T follicular helper cell (primary cell): ENCODE measurements around the gene HDDC3.

ENCODE experiments used
- DNase-seq: peaks from one replicate; pipeline ENCODE4 v3.0.0-alpha.2; 2020; ENCODE audit warnings: low read depth

Gene HDDC3

DNA sequence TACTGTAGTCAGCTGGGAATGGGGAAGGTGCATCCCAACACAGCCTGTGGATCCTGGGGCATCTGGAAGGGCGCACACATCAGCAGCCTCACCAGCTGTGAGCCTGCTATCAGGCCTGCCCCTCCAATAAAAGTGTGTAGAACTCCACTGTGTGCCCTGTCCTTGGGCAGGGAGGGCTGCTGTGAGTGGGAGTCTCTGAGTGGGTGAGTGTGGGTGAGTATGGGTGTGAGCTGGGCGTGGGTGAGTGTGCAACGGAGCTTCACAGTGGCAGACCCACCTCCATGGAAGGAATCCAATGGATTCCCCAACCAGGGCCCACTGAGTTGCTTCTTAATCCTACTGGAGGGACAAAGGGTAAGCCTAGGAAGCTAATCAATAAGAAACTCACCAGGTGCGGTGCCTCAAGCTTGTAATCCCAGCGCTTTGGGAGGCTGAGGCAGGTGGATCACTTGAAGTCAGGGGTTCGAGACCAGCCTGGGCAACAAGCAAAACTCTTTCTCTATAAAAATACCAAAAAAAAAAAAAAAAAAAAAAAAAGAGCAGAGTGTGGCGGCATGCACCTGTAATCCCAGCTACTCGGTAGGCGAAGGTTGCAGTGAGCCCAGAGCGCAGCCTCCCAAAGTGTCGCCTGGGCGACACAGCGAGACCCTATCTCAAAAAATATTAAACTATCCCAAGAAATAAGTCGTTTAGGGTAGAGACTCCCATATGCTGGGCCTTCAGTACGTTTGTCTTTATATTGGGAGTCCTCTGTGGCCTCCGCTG lies 21.8 kb upstream of the HDDC3 start:
- DNase-seq: no peak

GRCh38 chr15:90952901-90953677 lies 20.7 kb upstream of the HDDC3 start:
- no peak for DNase-seq

GRCh38 chr15:90950676-90951075 lies 18.3 kb upstream of the HDDC3 start:
- DNase-seq: no peak

GRCh38 chr15:90949979-90950675 lies 17.8 kb upstream of the HDDC3 start:
- no peak for DNase-seq

DNA sequence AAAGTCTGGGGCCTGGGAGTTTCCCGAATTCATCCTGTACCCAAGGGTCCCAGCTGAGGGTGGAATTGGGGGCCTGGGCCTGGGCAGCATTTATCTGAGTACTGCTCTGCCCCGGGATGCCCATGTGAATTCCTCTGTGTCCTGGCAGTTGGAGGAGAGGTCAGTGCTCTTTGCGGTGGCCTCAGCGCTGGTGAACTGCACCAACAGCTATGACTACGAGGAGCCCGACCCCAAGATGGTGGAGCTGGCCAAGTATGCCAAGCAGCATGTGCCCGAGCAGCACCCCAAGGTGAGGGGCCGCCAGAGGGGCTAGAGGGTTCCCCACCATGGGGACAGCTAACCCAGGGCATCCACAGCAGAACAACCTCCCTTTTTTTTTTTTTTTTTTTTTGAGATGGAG lies 16.2 kb upstream of the HDDC3 start:
- DNase-seq: no peak

DNA sequence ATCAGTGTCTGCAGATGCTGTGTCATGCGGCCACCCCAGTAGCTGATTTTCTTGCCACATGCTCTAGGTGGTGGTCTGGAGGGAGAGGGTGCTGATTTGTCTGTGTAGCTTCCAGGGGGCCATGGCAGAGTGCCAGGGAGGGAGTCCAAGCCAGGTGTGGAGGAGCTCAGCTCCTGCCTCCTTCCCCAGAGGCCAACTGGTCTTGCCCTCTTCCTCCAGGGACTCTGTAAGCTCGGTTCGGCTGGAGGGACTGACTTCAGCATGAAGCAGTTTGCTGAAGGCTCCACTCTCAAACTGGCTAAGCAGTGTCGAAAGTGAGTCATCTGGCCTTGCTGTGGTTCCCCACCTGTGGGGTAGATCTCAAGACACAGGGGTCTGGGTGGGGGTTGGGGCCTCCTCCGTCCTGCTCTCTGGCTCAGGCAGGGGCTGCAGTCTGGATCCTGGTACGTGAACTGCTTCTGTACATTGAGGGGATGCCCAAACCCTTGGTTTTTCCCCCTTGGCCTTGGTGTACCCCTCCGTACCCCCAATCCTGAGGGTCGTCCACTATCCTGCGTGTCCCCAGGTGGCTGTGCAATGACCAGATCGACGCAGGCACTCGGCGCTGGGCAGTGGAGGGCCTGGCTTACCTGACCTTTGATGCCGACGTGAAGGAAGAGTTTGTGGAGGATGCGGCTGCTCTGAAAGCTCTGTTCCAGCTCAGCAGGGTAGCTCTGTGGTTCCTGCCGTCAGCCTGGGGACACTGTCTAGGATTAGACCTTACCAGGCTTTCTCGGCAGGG lies 15.4 kb upstream of the HDDC3 start:
- no peak for DNase-seq

- DNase-seq: no peak
Observed at GRCh38 chr15:90946941-90947576, 14.7 kb upstream of the HDDC3 start.

DNA sequence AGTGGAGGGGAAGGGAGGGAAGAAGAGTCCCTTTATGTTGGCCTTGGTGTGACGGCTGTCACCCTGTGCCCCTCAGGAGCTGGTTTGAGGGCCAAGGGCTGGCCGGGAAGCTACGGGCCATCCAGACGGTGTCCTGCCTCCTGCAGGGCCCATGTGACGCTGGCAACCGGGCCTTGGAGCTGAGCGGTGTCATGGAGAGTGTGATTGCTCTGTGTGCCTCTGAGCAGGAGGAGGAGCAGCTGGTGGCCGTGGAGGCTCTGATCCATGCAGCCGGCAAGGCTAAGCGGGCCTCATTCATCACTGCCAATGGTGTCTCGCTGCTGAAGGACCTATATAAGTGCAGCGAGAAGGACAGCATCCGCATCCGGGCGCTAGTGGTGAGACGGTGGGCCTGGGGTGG lies 14.2 kb upstream of the HDDC3 start:
- DNase-seq: no peak

DNA sequence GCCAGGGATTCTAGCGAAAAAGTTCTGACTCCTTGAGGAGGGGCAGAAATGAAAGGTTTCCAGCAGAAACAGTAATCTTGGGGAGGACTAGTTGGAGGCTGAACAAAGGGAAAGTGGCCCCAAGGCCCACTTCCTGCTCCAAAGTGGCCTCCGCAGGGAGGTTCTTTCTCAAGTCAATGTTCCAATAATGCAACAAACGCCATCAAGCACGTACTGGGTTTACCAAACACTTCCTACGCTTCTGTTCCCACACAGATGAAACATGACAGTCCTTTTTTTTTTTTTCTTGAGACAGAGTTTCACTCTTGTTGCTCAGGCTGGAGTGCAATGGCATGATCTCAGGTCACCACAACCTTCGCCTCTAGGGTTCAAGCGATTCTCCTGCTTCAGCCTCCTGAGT lies 12.7 kb upstream of the HDDC3 start:
- no peak for DNase-seq

DNA sequence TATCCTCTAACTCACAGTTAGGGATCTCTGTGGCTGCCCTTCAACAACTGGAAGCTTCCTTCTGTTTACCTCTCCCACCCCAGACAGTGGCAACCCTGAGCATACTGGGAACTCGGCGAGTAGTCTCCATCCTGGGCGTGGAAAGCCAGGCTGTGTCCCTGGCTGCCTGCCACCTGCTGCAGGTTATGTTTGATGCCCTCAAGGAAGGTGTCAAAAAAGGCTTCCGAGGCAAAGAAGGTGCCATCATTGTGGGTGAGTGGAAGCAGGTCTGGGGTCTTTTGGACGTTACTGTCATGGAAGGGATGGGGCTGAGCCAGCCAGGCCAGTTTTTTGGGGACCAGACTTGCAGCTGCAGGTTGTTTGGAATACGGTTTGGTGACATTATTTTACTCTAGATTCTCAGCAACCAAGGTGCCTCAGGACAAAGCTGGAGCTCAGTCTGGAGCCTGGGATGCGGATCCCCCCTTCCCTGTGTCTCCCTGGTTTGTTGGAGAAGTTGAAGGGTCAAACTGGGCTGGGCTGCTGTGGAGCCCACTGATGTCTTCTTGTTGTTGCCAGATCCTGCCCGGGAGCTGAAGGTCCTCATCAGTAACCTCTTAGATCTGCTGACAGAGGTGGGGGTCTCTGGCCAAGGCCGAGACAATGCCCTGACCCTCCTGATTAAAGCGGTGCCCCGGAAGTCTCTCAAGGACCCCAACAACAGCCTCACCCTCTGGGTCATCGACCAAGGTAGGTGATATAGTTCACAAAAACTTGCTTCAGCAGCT lies 10.2 kb upstream of the HDDC3 start:
- no peak for DNase-seq

- no peak for DNase-seq
Observed at GRCh38 chr15:90941038-90941437, 8.7 kb upstream of the HDDC3 start.

DNA sequence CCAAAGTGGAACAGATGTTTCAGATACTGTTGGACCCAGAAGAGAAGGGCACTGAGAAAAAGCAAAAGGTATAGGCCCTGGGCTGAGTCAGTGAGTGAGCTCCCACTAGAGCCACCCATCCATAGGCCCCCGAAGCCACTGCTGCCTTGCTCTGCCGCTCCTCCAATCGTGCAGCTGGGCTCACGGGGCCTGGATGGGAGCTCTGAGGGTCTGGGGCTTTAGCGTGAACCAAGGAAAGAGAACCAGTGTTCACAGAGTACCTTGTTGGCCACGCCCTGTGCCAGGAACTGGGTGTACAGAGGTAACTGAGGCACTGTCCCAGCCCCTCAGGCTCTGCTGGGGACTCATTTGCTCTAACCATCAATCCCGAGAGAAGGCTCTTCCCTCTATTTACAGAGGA lies 7.4 kb upstream of the HDDC3 start:
- DNase-seq: no peak

GRCh38 chr15:90938261-90938660 lies 5.9 kb upstream of the HDDC3 start:
- no peak for DNase-seq

GRCh38 chr15:90936823-90937222 lies 4.5 kb upstream of the HDDC3 start:
- DNase-seq: no peak

DNA sequence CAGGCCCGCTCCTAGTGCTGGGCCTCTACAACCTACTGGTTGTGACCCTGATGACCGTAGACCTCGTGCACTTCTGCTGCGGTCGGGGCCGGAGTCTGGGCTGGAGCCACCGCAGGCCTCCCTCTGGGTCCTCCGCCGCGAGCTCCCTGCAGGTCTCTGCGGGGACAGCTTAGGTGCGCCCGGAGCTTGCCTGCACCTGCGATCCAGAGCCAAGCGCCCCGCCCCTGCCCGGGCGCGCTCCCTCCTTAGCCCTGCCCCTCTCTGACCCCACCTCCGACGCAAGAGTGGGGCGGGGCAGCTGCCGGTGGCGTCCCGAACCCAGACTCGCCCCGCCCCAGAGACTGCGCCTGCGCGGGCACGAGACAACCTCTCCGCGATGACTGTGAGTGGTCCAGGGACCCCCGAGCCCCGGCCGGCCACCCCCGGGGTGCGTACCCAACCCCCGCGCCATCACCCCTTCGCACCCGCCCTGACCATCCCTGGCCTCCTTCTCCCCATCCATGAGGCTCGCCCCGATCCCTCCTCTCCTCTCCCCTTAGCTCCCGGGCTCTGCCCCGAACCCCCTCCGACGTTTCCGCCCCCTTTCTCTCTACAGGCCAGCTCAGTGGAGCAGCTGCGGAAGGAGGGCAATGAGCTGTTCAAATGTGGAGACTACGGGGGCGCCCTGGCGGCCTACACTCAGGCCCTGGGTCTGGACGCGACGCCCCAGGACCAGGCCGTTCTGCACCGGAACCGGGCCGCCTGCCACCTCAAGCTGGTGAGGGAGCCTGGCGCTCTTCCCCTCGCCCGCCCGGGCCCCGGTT lies 2.8 kb upstream of the HDDC3 start, which contains the start of gene UNC45A:
Gene UNC45A, plus strand, starts transcription at position 337 of the 803 bp plus-strand sequence. Its CDS starts 40 bp downstream, at position 377.
- DNase-seq: peak; percentile 95

DNA sequence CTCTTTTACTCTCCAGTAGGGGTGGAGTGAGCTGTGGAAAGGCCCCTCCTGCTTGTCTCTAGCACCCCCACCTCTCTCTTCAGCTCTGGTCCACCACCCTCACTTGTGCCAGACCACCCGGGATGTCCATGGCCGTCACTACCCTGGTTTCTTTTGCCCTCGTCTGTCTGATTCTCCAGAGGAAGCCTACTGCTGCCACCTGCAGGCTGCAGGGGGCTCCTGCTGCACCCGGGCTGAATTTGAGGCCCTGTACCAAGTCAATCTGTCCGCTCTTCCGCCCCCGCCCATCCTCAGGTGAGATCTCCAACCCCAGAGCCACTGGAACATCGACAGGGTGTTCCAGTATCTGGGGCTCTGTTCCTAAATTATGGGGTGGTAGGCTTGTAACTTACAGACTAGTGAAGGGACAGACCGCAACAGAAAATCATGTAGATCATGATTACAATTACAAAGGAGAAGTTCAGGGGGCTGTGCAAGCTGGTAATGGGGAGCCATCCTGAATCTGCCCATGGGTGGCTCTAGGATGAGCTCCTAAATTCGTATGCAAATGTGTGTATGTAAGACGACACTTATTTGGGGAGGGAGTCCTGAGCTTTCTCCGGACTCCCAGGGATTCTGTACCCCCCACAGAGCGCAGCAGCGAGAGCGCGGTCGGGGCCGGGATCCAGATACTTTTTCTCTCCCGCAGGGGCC lies 2.1 kb upstream of the HDDC3 start:
- peak; percentile 76 for DNase-seq

DNA sequence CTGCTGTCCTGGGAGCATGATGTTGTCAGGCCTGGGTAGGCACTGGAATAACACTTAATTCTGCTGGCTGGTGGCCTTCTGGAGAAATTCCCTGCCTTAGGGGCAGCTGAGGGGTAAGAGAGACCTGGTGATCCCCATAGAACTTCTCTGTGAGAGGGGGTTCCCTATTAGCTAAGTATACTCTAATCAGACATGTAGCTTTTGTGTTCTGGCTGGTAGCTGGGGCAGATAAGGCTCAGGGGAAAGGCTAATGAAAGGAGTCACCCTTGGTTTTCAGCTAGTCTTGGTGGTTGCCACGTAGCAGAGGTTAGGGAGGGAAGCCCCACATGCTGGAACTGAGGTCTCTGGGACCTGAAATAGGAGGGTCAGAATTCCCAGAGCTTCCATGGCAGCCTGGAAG lies 952 bp upstream of the HDDC3 start:
- DNase-seq: no peak

- DNase-seq: no peak
Observed at GRCh38 chr15:90932660-90932991, 277 bp upstream of the HDDC3 start.

DNA sequence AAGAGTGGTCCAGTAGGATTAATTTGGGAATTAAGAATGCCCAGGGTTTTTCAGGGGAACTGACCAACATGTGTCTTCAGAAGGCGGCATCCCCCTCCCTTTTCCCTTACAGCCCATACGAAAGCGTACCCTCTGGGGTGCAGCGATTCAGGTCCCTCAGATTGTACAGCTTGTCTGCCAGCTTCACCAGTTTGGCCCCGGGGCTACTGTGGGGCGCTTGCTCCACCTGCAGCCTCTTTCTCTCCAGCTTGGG lies 848 bp downstream of the HDDC3 start:
- no peak for DNase-seq
